Fibroblast of pulmonary artery (primary cell): ENCODE data around the gene PTGER3.

Experiments
- DNase-seq: peaks from one replicate; pipeline ENCODE4 v3.0.0-alpha.2; 2010; ENCODE audit warnings: low read depth
- H3K4me3 ChIP-seq: replicated peaks from 2 replicates; pipeline ENCODE4 v1.5.1; 2011; ENCODE audit warnings: low read depth, mild to moderate bottlenecking, control low read depth, low read length, moderate library complexity
- TF ChIP-seq, protein P1 (sequence below): IDR thresholded peaks from 2 replicates; pipeline ENCODE4 v1.5.1; 2011; ENCODE audit warnings: mild to moderate bottlenecking, control low read depth, low read length, inconsistent platforms; ENCODE audit errors: missing control alignments

PTGER3 gene

DNA sequence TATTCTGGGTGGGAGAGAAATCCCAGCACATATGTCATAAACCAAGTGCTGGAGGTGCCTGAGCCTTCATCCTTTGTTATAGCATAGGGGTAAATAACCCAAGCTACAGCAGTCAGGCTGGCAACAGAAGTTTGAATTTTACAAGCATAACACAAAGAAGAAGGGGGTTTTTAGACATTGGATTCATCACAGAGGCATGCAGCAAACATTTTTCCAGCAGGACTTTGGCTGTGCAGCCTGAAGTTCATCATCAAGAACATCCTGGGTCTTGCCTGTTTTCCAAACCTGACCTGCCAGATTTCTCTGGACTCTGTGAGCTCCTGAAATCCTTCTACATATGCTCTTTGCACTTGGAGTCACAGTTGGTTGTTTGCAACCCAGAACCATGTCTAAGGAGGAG, 16.2 kb downstream of the PTGER3 start:
- TF ChIP-seq, protein P1, sequence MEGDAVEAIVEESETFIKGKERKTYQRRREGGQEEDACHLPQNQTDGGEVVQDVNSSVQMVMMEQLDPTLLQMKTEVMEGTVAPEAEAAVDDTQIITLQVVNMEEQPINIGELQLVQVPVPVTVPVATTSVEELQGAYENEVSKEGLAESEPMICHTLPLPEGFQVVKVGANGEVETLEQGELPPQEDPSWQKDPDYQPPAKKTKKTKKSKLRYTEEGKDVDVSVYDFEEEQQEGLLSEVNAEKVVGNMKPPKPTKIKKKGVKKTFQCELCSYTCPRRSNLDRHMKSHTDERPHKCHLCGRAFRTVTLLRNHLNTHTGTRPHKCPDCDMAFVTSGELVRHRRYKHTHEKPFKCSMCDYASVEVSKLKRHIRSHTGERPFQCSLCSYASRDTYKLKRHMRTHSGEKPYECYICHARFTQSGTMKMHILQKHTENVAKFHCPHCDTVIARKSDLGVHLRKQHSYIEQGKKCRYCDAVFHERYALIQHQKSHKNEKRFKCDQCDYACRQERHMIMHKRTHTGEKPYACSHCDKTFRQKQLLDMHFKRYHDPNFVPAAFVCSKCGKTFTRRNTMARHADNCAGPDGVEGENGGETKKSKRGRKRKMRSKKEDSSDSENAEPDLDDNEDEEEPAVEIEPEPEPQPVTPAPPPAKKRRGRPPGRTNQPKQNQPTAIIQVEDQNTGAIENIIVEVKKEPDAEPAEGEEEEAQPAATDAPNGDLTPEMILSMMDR, result no peak
- no peak for DNase-seq
- no peak overlapping the region for H3K4me3 ChIP-seq

DNA sequence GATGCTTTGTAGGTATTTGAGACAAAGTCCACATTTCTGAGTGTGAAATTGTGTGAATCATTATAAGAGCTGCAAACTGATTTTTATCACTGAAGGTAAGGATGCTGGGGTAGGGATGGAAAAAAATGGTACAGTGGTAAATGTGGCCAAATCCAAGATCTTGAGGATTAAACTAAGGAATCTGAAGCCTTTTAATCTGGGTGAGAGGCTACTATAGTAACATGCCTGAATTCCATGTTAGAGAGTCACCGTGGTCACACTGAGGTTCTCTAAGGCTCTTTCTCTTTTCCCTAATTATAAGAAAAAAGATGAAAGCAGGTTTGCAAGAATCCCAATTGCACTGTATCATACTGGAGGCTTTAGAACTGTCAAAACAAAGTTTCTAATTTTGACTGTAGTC, 17.6 kb downstream of the PTGER3 start:
- H3K4me3 ChIP-seq, result no peak overlapping the region
- TF ChIP-seq, protein P1, result no peak
- no peak for DNase-seq

DNA sequence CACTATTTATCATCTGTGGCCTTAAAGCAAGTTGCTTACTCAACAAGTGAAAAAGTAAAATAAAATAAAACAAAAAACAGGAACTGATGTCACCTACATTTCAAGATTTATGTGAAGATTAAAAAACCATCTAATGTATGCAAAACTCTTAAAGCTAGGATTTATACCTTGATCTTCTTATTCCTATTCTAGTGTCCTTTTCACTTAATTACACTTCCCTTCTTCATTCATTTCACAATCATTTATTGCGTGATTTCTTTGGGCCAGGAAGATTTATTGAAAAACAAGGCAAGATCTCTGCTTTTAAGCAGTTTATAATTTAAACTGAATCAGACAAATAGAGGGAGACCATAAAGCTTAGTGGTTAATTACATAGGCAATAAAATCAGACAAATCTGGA, 18.6 kb downstream of the PTGER3 start:
- TF ChIP-seq, protein P1, result no peak
- no peak overlapping the region for H3K4me3 ChIP-seq

DNA sequence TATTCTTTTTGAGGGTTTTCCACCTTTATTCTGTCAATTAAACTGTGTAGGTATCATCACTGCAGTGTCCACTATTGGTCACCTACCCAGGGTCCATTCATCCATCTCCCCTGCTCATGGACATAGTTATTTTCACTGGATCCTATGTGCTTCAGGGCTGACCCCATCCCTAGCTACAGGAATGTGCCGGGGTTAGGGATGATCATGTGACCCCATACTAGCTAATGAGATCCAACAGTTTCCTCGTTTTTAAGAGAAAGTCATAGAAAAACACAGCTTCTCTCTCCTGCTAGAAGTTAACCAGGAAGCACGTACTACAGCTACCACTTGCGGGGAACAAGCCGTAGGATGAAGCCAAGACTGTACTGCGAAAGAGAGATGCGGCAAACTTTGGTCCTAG, 19.6 kb downstream of the PTGER3 start:
- DNase-seq, result no peak
- H3K4me3 ChIP-seq, result no peak overlapping the region
- TF ChIP-seq, protein P1, result no peak

More for the DNA sequence above, 18.6 kb downstream of the PTGER3 start:
- no peak for DNase-seq

DNA sequence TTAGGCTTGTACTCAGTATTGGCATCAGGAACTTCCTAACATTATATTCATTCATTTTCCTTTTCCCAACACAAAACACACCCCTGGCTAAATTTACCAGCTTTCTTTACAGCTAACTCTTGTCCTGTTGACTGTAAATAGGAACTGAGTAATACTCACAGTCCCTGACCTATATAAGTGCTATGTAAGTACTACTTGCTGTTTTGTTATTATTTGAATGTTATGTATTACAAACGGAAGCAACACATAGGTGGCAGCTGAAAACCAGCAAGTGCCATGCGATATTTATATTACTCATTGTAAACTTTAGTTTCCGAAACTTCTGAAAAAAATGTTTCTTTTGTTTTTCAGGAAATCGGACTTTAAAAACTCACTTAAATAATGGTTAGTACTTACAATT, 21.5 kb downstream of the PTGER3 start:
- no peak for DNase-seq
- TF ChIP-seq, protein P1, result no peak
- no peak overlapping the region for H3K4me3 ChIP-seq

DNA sequence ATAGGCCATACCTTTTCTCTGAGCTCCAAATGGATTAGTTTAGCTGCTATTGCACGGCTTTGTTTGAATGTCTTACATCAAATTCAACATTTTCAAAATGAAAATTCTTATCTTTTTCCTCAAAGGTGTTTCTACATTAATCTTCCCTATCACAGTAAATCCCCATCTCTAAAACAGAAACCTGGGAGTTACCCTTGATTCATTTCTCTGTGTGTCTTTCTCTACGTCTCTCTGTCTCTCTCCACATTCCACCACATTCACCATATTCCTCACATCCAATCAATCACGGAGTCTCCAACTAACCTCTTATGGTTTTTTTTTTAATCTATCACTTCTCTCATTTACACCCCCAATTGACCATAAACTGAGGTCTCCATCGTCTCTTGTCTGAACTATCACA, 24.1 kb downstream of the PTGER3 start:
- TF ChIP-seq, protein P1, result no peak
- no peak overlapping the region for H3K4me3 ChIP-seq
- DNase-seq, result no peak

DNA sequence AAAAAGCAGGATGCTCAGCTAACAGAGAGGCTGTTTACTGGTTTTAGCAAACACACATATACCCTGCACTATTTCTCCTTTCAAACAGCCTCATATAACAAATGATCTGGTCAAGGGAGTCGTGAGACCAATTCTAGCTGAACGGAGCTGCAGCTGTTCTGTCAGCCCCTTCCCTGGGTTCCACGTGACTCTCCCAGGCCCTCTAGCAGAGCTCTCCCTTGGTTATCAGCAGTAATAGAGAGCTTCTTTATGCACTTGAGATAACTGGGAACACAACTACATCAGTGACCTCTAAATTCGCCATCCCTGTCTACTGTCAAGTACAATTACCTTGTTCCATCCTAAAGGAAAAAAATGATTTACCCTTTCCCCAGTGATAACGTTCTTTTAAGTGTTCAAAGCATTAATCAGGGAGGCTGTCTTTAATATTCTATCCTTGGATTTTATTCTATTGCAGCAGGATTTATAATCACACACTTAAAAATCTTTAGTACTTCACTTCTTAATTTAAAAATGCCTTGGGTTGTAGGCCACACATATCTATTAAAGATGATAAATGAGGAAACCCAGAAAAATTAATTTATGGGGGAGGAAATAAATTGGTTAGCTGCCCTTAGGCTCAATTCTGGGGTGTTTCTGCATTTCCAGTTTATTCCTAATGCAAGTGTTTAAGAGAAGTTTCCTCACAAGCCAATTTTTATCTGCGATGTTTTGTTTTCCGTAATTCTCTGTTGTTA, 28.2 kb downstream of the PTGER3 start:
- no peak overlapping the region for H3K4me3 ChIP-seq
- no peak for DNase-seq
- TF ChIP-seq, protein P1, result no peak
